Prostate gland (tissue), 2 donors: ENCODE measurements around the gene FAU.

Experiments used
- CTCF ChIP-seq, 4 experiments: fragments of 200-600 bp in 2 of 4; fragments of 450-650 bp in 2 of 4; sonication (generic) in 2 of 4; IDR thresholded peaks; 1 replicate in 3 of 4; 2 replicates in 1 of 4; pipeline ENCODE4 v1.5.1; 2016 to 2019; ENCODE audit warnings: antibody characterized with exemption in 4 of 4, mild to moderate bottlenecking in 2 of 4, moderate library complexity in 2 of 4
- POLR2A ChIP-seq: fragments of 450-650 bp; IDR thresholded peaks from one replicate; pipeline ENCODE4 v1.6.1; 2016; ENCODE audit warnings: antibody characterized with exemption, mild to moderate bottlenecking

DNA sequence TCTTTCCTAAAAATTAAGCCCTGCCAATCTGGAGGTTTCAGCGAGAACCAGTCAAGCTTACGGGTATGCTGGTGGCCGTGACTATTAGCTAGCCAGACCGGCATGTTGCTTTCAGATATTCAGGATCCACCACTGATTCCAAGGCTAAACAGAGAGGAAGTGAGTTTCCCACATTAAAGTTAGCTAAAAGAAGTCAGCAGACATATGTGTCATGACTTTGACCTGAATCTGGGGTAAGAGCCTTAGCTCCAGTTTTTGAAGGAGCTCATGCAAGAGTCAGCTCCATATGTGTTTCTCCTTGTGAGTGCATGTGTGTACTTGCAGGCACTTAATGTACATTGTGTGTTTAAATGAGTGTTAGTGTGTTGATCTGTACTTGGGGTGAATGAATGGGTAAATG is 36.5 kb downstream of the FAU start:
- TF ChIP-seq CTCF (IDR thresholded peaks at IDR 0.05) (no peak), POLR2A (no peak)
